ENCODE data around the gene ATP8B3. TPM values are rescaled to one million over a fixed set of nuclear protein-coding genes. Genes with fewer than 3 reads are reported as not detected.

ATP8B3 gene
- total and polyA plus RNA-seq, 10 of the 15 experiments (the other 5 are each of a cell fraction or from before 2014, with no cell fraction given), result 0.13 to 1.7 (median 0.52) TPM

GRCh38 chr19:1791879-1792278 is 20.2 kb downstream of the ATP8B3 start (continued):
- TF ChIP-seq, protein P1, sequence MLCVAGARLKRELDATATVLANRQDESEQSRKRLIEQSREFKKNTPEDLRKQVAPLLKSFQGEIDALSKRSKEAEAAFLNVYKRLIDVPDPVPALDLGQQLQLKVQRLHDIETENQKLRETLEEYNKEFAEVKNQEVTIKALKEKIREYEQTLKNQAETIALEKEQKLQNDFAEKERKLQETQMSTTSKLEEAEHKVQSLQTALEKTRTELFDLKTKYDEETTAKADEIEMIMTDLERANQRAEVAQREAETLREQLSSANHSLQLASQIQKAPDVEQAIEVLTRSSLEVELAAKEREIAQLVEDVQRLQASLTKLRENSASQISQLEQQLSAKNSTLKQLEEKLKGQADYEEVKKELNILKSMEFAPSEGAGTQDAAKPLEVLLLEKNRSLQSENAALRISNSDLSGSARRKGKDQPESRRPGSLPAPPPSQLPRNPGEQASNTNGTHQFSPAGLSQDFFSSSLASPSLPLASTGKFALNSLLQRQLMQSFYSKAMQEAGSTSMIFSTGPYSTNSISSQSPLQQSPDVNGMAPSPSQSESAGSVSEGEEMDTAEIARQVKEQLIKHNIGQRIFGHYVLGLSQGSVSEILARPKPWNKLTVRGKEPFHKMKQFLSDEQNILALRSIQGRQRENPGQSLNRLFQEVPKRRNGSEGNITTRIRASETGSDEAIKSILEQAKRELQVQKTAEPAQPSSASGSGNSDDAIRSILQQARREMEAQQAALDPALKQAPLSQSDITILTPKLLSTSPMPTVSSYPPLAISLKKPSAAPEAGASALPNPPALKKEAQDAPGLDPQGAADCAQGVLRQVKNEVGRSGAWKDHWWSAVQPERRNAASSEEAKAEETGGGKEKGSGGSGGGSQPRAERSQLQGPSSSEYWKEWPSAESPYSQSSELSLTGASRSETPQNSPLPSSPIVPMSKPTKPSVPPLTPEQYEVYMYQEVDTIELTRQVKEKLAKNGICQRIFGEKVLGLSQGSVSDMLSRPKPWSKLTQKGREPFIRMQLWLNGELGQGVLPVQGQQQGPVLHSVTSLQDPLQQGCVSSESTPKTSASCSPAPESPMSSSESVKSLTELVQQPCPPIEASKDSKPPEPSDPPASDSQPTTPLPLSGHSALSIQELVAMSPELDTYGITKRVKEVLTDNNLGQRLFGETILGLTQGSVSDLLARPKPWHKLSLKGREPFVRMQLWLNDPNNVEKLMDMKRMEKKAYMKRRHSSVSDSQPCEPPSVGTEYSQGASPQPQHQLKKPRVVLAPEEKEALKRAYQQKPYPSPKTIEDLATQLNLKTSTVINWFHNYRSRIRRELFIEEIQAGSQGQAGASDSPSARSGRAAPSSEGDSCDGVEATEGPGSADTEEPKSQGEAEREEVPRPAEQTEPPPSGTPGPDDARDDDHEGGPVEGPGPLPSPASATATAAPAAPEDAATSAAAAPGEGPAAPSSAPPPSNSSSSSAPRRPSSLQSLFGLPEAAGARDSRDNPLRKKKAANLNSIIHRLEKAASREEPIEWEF (IDR thresholded peaks at IDR 0.05; ENCODE audit: insufficient replicate concordance, low read depth, low read length), result no peak

GRCh38 chr19:1790054-1790792 is 21.9 kb downstream of the ATP8B3 start:
- Histone ChIP-seq H3K4me2 (ENCODE audit: control insufficient read depth, insufficient read depth) (no peak overlapping the region), H2AFZ (ENCODE audit: control insufficient read depth, low read depth, low read length) (no peak overlapping the region), H3K4me3 (no peak overlapping the region), H3K27me3 (replicated peaks in 1 of 2; ENCODE audit: control insufficient read depth in 2 of 2, insufficient read depth in 2 of 2, low read length in 1 of 2) (no peaks in the 10 kb centered on the region), H3K27ac (ENCODE audit: control insufficient read depth, insufficient read depth) (no peak overlapping the region), H3K4me1 (ENCODE audit: control insufficient read depth, insufficient read depth, low read length) (no peaks in the 10 kb centered on the region), H3K36me3 (ENCODE audit: control insufficient read depth in 2 of 2, insufficient read depth in 2 of 2, low read length in 1 of 2) (no peaks in the 10 kb centered on the region), H4K20me1 (ENCODE audit: control insufficient read depth, insufficient read depth) (no peaks in the 10 kb centered on the region), H3K79me2 (ENCODE audit: control insufficient read depth, insufficient read depth, low read length) (no peaks in the 10 kb centered on the region), H3K9me3 (replicated peaks; ENCODE audit: control insufficient read depth, insufficient read depth, low read length) (peaks cover 2% of the 10 kb centered on the region; the same call in 1 of the 3 replicates), H3K9ac (ENCODE audit: control insufficient read depth, insufficient read depth, low read length) (no peak overlapping the region)
- RAD21 ChIA-PET (ENCODE audit: unreplicated experiment), result no interaction called here
- CTCF ChIA-PET, result no interaction called here
- DNase-seq (ENCODE audit: low read depth, low spot score) (no peak), ATAC-seq (no peak), FAIRE-seq (no peak)
- POLR2A ChIA-PET, result no interaction called here
- SMC1A ChIA-PET (ENCODE audit: uncharacterized antibody, unreplicated experiment), result no interaction called here
- no TSS peak for BruUV-seq (replicated peaks)
- in situ Hi-C loops (cut with MboI), result no loop called here
- intact Hi-C loops (cut with micrococcal nuclease; ENCODE audit: unreplicated experiment), result no loop called here
- WGBS (ENCODE audit: insufficient coverage, insufficient replicate concordance, low lambda C conversion rate, missing lambda C conversion rate), result no CpG with 5 or more reads among the region's 7 CpGs
- TF ChIP-seq MAX (IDR thresholded peaks at IDR 0.05; ENCODE audit: low read depth, low read length) (no peak), NR2C1 (IDR thresholded peaks at IDR 0.05) (no peak), RAD51 (IDR thresholded peaks at IDR 0.05) (no peak), HSF1 (IDR thresholded peaks at IDR 0.05; ENCODE audit: low read depth, low read length) (no peak), POLR2AphosphoS5 (IDR thresholded peaks at IDR 0.05; ENCODE audit: low read length) (no peak), TCF12 (IDR thresholded peaks at IDR 0.05; ENCODE audit: low read depth, low read length) (no peak), FOXM1 (IDR thresholded peaks at IDR 0.05; ENCODE audit: low read depth, low read length) (no peak), CHD1 (IDR thresholded peaks at IDR 0.05; ENCODE audit: low read depth, low read length) (no peak), KDM1A (IDR thresholded peaks at IDR 0.05; ENCODE audit: borderline replicate concordance) (no peak), SUZ12 (IDR thresholded peaks at IDR 0.05; ENCODE audit: unreplicated experiment) (no peak), KLF5 (IDR thresholded peaks at IDR 0.05; ENCODE audit: partially characterized antibody) (no peak), MEF2B (IDR thresholded peaks at IDR 0.05; ENCODE audit: partially characterized antibody, poor library complexity, severe bottlenecking) (no peak), IRF4 (IDR thresholded peaks at IDR 0.05; ENCODE audit: low read depth, low read length) (no peak), SMARCA5 (IDR thresholded peaks at IDR 0.05) (no peak)

Measured in GM12878 (cell line).